Measurements from ENCODE around the gene TBCCD1. TPM values are rescaled to one million over a fixed set of nuclear protein-coding genes. Genes with fewer than 3 reads are reported as not detected.

TBCCD1 gene
- total RNA-seq, 1 experiment from 2014 or later: 25.1 TPM

- intact Hi-C loops (cut with micrococcal nuclease; ENCODE audit: unreplicated experiment): no loop called here
- CTCF ChIA-PET: interaction anchor here (1.2 kb wide), 1 partner anchor 9 kb away, joined by 3 read pairs; no protein-coding TSS in a partner anchor
- H3K4me1 Mint-ChIP-seq (ENCODE audit: low read depth, unreplicated experiment): no peaks in the 10 kb centered on the region
- no peak overlapping the region for H3K4me3 Mint-ChIP-seq (ENCODE audit: low read depth, unreplicated experiment)
- no peak for DNase-seq
- H3K27ac Mint-ChIP-seq (ENCODE audit: unreplicated experiment): no peak overlapping the region
- H3K27me3 Mint-ChIP-seq (ENCODE audit: unreplicated experiment): peaks cover 100% of the 10 kb centered on the region
- no peak for TF ChIP-seq CTCF (IDR thresholded peaks at IDR 0.05; ENCODE audit: unreplicated experiment)
- H3K9me3 Mint-ChIP-seq (ENCODE audit: low read depth, unreplicated experiment): no peaks in the 10 kb centered on the region
- no peaks in the 10 kb centered on the region for H3K36me3 Mint-ChIP-seq (ENCODE audit: insufficient read depth, unreplicated experiment)
- no TSS peak for BruUV-seq (replicated peaks)
These were observed 57.7 kb downstream of the TBCCD1 start for GRCh38 chr3:186509423-186509822.

DNA sequence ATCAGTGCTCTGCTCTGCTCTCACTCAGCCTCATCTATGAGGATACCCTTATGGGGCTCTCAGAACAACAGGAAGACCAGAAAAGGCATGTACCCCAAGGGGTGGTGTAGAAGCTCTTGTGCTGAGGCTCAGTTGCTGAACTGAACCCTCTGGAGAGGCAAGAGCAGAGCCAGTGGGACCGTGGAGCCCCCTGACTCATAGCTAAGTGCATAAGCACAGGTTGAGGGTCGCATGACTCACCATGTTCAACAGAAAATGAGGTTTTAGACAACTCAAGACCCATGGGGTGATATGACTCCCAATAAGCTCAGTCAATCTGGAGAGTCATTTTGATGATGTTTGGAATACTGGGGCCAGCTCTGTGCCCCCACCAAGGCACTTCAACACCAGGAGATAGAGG lies 60.3 kb downstream of the TBCCD1 start:
- Mint-ChIP-seq H3K27me3 (ENCODE audit: unreplicated experiment) (peaks cover 100% of the 10 kb centered on the region), H3K36me3 (ENCODE audit: insufficient read depth, unreplicated experiment) (no peaks in the 10 kb centered on the region), H3K4me3 (ENCODE audit: low read depth, unreplicated experiment) (no peak overlapping the region), H3K27ac (ENCODE audit: unreplicated experiment) (no peak overlapping the region), H3K9me3 (ENCODE audit: low read depth, unreplicated experiment) (no peaks in the 10 kb centered on the region), H3K4me1 (ENCODE audit: low read depth, unreplicated experiment) (peaks cover 9% of the 10 kb centered on the region)
- TF ChIP-seq CTCF (IDR thresholded peaks at IDR 0.05; ENCODE audit: unreplicated experiment): no peak
- CTCF ChIA-PET: interaction anchor here (0.8 kb wide), 1 partner anchor 564 kb away, joined by 3 read pairs; no protein-coding TSS in a partner anchor
- no peak for DNase-seq
- intact Hi-C loops (cut with micrococcal nuclease; ENCODE audit: unreplicated experiment): no loop called here
- no TSS peak for BruUV-seq (replicated peaks)

DNA sequence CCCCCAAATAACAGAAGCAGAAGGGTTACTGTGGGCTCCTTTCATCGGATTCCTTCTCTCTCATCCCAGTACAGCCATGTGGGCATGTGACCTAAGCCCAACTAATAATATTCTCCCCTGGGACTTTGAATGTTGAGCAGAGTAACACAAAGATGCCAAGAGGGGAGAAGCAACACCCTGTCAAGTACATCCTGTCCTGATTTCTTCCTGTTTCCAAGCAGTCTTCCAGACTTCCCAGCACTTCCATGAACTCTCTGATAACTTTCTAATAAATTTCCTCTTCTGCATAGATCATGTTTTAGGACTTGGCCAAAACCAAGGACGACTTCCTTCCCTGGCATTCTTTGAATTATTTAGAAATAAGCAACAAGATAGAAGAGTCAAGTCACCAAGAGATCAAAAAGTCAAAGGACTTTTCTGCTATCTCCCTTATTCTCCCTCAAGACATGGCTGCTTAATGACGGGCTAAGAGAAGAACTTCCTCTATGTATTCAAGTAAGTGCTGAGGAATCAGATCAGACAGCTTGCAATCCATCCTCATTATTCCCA lies 60.9 kb downstream of the TBCCD1 start:
- Mint-ChIP-seq H3K27ac (ENCODE audit: unreplicated experiment) (no peak overlapping the region), H3K36me3 (ENCODE audit: insufficient read depth, unreplicated experiment) (no peaks in the 10 kb centered on the region), H3K4me1 (ENCODE audit: low read depth, unreplicated experiment) (peaks cover 9% of the 10 kb centered on the region), H3K4me3 (ENCODE audit: low read depth, unreplicated experiment) (no peak overlapping the region), H3K9me3 (ENCODE audit: low read depth, unreplicated experiment) (no peaks in the 10 kb centered on the region), H3K27me3 (ENCODE audit: unreplicated experiment) (peaks cover 100% of the 10 kb centered on the region)
- TF ChIP-seq CTCF (IDR thresholded peaks at IDR 0.05; ENCODE audit: unreplicated experiment): no peak
- no TSS peak for BruUV-seq (replicated peaks)
- CTCF ChIA-PET: interaction anchor here (0.8 kb wide), 1 partner anchor 563 kb away, joined by 3 read pairs; no protein-coding TSS in a partner anchor
- no peak for DNase-seq
- intact Hi-C loops (cut with micrococcal nuclease; ENCODE audit: unreplicated experiment): no loop called here

GRCh38 chr3:186502966-186503712 lies 64.0 kb downstream of the TBCCD1 start:
- no peak overlapping the region for H3K4me3 Mint-ChIP-seq (ENCODE audit: low read depth, unreplicated experiment)
- H3K27ac Mint-ChIP-seq (ENCODE audit: unreplicated experiment): no peak overlapping the region
- CTCF ChIA-PET: no interaction called here
- BruUV-seq (replicated peaks): no TSS peak
- H3K9me3 Mint-ChIP-seq (ENCODE audit: low read depth, unreplicated experiment): peaks cover 5% of the 10 kb centered on the region
- TF ChIP-seq CTCF (IDR thresholded peaks at IDR 0.05; ENCODE audit: unreplicated experiment): no peak
- no peaks in the 10 kb centered on the region for H3K36me3 Mint-ChIP-seq (ENCODE audit: insufficient read depth, unreplicated experiment)
- DNase-seq: no peak
- peaks cover 9% of the 10 kb centered on the region for H3K4me1 Mint-ChIP-seq (ENCODE audit: low read depth, unreplicated experiment)
- peaks cover 99% of the 10 kb centered on the region for H3K27me3 Mint-ChIP-seq (ENCODE audit: unreplicated experiment)
- intact Hi-C loops (cut with micrococcal nuclease; ENCODE audit: unreplicated experiment): no loop called here
